ENCODE results near the gene DYNLT4.
A peak's percentile ranks its signal among the peaks of the same experiment; 100 is the strongest.
"Not testable (repeated sequence)": the region's sequence is repeated elsewhere in the genome, so short reads cannot be mapped to it uniquely, and the experiment has no call there.

The DYNLT4 gene

DNA sequence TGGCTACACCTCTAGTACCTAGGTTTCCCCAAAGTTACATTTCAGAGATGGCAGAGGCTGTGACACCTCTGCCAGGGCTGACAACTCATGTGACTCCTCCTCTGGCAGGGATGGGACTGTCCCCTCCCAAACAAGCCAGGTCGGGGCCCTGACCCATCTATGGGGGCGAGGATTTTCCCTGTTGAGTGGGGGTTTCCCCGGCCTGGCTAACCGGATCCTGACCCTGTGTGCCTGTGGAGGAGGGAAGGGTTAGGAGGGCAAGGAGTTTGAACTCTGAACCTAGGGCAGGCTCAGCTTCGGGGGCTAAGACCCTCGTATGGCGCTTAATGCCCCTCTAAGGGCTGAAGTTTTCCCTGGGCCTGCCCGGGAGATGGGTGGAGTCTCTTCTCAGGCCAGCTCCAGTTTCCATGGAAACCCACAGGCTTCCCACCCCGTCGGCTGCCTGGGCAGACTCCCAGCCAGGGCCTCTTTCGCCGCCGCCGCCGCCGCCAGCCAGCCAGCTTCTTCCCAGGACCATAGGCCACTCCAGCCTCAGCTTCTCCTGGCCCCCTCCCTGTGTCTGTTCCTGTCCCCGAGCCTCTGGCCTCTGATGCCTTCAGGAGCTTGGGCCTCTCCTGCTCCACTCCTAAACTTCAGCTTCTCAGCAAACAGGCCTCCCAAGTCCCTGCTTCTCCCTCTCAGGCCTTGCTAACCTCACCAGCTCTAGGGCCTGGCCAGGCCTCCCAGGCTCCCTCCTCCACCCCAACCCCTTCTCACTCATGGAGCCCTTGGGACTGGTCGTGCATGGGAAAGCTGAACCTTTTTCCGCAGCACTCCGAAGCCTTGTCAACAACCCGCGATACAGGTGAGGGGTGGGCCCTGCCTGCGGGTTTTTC is 1.1 kb upstream of the DYNLT4 start, which contains the start of gene BTBD19:
Gene BTBD19, plus strand, starts transcription at position 461 of the 875 bp plus-strand sequence. Its CDS starts 298 bp downstream, at position 759.
- peak; percentile 73 to 87 for DNase-seq

DNA sequence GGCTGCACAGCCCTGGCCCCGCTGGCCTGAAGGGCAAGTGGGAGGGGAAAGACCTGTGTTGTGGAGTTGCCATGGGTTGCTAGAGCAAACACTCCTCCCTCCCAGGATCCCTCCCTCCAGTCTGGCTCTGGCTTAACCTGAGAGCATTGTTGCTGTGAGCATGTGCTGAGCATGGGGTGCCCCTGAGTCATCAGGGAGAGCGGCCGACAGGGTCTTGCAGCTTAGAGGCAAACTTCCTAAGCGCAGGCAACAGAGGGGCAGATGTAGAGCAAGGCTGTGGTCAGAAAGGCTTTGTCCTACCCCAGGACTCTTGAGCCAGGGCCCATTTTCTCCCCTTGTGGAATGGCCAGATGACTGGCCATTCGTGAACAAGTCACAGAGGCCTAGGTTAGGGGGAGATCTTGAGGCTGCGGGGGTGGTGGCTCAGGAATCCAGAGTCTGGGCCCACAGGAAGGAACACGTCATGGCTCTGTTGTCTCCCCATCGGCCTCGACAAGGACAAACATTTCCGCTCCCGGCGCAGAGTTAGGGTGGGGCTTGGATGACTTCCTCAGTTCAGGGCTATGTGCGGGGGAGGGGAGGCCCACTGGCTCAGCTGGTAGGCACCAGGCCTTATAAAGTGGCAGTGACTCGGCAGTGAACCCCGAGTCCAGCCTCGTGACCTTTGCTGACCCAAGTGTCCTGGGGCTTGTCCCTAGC is 362 bp upstream of the DYNLT4 start:
- DNase-seq = peak; percentile 79 to 89

DNA sequence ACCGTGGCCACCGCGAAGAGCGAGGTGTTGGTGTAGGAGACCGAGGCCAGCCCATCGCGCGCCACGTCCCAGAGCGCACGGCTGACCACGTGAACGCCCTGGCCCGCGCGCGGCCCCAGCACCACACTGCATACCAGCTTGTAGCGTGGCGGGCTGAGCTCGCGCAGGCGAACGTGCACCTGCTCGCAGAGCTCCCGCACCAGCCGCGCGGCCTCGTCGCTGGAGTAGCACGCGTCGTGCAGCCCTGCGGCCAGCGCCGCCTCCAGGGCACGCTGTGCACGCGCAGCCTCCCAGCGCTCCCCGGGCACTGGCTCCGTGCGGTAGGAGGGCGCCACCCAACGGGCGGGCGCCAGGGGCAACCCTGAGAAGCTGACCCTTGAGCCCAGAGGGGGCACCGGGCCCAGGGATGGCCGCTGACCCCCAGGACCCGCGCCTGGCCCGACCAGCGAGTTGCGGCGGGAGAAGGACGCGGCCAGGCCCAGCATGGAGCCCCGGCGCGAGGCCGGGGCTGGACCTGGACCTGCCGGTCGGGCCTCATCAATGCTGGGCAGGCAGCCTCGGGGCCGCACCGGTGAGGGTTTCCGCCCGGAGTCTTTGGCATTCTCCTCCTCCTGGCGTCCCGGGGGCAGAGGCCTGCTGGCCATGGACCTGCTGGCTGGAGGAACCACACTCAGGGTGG is 987 bp downstream of the DYNLT4 start:
- DNase-seq = no peak

DNA sequence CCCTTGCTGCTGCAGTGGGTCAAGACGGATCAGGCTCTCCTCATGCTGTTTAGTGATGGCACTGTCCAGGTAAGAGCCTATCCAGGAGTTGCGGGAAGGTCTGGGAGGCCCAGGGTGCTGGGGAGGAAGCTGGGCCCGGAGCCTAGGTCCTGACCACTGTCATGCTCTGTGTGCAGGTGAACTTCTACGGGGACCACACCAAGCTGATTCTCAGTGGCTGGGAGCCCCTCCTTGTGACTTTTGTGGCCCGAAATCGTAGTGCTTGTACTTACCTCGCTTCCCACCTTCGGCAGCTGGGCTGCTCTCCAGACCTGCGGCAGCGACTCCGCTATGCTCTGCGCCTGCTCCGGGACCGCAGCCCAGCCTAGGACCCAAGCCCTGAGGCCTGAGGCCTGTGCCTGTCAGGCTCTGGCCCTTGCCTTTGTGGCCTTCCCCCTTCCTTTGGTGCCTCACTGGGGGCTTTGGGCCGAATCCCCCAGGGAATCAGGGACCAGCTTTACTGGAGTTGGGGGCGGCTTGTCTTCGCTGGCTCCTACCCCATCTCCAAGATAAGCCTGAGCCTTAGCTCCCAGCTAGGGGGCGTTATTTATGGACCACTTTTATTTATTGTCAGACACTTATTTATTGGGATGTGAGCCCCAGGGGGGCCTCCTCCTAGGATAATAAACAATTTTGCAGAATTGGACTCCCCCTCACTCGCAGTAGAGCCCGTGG is 1.7 kb downstream of the DYNLT4 start:
- DNase-seq = no peak

DNA sequence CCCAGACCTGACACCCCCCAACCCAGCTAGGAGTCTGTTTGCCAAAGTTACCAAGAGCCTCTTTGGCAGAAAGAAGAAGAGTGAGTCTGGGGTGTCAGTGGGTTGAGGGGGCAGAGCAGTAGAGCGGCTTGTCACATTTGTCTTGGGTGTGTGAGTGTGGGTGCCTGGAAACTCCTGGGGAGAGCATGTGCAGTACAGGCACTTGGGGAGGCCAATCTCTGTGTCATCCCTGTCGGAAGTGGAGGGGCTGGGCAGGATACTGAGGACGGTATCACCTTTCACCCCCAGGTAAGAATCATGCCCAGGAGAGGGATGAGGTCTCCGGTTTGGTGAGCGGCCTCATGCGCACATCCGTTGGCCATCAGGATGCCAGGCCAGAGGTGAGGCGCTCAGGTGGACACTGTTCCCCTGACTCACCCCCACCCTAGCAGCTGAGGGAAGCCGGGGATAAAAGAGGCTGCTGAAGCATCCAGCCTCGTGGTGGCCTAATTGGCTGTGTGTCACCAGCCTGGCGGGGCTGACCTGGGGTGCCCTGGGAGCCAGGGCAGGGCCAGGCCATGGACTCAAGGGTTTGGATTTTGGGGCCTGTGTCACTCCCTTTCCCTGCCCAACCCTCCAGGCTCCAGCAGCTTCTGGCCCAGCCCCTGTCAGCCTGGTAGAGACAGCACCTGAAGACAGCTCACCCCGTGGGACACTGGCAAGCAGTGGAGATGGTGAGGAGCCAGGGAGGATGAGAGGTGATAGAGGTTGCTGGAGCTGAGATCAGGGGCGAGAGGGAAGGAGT is 3.6 kb downstream of the DYNLT4 start:
- no peak for DNase-seq

DNA sequence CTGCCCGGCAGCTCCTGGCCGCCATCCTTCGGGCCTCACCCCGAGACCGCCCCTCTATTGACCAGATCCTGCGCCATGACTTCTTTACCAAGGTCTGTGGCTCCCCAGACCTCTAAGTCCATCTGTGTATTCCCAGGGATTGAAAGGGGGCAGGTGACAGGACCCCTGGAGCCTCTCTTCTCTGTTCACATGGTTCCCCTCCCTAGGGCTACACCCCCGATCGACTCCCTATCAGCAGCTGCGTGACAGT is 4.2 kb downstream of the DYNLT4 start:
- DNase-seq = no peak

DNA sequence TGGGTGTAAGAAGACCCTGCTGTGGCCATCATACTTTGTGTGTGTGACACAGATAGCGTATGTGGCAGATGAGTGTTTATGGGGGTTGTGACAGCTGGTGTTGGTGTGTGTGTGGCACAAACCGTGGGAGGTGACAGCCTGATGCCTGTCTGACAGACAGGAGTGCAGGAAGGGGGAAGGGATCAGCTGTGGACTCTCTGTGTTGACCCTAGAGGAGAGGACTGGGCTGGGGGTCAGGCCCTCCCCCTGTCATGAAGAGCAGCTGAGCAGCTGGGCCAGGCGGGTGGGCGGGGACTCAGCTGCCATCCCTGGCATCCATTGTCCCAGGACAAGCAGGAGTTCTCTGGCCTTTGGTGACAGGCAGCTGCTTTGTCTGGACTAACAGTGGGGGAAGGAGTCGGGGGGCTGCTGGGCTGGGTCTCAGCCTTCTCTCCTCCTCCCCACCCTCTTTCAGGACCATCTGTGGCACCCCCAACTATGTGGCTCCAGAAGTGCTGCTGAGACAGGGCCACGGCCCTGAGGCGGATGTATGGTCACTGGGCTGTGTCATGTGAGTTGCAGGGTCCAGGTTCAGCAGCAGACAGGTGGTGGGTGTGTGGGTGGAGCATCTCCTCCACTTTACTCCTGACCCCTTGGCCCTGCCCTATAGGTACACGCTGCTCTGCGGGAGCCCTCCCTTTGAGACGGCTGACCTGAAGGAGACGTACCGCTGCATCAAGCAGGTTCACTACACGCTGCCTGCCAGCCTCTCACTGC is 4.7 kb downstream of the DYNLT4 start:
- no peak for DNase-seq

DNA sequence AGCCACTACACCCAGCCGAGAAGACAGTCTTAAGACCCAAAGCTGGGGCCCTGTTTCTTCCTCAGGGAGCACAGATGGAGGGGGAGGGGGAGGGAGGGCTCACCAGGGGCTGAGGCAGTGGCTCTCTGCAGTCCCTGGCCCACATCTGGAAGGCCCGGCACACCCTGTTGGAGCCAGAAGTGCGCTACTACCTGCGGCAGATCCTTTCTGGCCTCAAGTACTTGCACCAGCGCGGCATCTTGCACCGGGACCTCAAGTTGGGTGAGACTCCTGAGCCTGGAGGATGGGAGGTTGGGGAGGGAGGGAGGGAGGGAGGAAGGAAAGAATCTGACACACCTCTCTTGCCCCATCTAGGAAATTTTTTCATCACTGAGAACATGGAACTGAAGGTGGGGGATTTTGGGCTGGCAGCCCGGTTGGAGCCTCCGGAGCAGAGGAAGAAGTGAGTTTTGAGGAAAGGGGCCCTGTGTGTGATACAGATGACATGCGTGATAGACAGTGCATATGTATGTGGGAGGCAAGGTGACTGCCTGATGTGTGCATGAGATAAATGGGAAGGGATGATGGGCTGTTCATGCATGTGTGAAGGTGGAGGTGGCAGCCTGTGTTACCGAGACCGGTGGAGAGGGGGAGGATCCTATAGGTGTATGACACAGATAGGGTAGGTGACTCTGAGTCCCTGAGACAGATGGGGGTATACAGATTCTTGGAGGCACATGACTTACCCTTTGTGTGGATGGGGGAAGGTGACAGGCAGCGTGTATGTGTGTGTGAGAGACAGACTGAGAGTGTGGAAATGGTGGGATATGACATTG is 5.5 kb downstream of the DYNLT4 start:
- peak in 1 of 2 experiments; percentile 73 for DNase-seq

DNA sequence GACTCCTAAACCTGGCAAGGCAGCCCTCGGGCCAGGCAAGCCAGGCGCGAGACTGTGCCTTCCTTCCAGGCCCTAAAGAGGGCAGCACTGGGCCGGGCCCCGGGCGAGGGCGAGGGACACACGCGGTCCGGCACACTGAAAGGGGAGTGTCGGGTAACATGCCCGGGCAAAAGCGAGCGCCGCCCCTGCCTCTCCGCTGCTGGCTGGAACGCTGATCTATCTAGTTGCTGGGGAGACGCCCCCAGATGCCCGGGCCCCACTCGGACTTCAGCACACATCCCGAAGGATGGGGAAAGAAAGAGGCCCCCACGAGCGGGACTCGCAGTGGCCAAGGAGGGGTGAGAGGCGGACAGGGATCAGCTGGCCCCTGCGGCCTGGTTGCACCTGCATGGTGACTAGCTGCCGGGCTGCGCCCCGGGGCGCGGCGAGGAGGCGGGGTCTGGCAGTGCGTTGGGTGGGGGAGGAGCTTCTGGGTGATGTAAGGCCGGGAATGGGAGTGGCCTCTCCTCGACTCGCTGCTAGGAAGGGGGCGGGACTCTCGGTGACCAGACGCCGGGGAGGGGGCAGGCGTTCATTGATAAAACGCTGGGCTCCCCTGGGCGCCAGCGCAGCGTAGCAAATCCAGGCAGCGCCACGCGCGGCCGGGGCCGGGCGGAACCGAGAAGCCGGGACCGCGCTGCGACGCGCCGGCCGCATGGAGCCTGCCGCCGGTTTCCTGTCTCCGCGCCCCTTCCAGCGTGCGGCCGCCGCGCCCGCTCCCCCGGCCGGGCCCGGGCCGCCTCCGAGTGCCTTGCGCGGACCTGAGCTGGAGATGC is 7.2 kb downstream of the DYNLT4 start, which contains the start of gene PLK3:
Gene PLK3, plus strand, starts transcription at position 608 of the 815 bp plus-strand sequence. Its CDS starts 87 bp downstream, at position 695.
- DNase-seq = peak; percentile 95 to 98

DNA sequence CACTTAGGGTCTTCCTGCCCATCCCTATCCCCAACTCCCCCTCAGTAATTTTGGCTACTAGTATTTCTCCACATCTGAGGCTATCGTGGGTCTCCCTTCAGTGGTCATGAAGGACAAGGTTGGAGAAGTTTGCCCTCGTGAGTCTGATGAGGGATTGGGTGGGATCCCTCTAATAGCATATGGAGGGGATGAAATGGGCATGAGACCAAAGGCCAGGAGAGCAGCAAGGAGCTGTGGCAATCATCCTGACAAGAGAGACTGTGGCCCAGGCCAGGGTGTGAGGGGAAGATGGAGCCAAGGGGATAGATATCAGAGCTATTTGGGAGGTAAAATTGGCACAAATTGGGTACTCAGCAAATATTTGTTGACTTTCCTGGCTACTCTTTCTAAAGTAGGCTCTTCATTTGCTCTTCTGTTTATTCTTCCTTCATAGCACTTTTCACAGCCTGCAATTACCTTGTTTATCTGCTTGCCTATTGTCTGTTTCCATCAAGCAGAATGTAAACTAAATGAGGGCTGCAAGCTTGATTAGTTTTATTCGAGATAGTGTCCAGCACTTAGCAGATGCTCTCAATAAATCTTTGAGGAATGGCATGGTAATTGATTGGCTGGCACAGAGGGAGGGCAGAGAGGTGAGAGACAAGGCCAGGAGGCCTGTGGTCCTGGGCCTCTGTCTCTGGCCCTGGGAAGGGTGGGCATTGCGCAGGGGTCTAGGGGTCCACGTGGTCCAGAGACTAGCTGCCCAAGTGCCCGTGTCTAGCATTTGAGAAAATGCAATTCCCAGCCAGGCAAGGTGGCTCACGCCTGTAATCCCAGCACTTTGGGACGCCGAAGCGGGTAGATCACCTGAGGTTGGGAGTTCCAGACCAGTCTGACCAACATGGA is 8.4 kb downstream of the DYNLT4 start:
- DNase-seq = no peak

DNA sequence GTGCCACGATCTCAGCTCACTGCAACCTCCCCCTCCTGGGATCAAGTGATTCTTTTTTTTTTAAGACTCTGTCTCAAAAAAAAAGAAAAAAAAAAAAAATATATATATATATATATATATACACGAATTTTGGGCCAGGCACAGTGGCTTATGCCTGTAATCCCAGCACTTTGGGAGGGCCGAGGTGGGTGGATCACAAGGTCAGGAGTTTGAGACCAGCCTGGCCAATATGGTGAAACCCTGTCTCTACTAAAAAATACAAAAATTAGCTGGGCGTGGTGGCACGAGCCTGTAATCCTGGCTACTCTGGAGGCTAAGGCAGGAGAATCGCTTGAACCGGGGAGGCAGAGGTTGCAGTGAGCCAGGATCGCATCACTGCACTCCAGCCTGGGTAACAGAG is 9.3 kb downstream of the DYNLT4 start:
- DNase-seq = not testable (repeated sequence)

DNA sequence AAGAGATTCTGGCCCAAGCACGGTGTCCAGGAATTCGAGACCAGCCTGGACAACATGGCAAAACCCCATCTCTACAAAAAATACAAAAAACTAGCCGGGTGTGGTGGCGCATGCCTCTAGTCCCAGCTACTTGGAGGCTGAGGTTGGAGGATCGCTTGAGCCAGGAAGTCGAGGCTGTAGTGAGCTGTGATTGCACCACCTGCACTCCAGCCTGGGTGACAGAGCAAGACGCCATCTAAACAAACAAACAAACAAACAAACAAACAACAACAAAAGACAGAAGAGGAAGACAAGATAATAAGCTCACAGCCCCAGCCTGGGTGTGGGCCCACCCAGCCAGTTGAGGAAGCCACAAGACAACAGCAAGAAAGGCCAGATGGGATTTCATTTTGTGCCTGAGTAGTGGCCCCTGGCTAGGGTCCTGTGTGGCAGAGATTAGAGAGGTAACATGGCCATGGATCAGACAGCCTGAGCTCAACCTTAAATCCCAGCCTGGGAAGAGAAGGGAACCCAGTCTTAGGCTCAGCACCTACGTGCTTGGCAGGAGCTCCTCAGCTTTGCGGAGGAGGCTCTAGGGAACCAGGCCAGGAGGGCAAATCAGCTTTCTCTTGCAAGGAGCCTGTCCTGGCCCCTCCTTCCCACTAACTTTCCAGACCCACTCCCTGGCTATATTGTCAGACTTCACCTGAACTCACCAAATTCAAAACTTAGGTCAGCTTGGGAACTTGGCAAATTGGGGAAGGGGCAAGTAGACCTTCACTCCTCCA is 14.2 kb downstream of the DYNLT4 start:
- no peak for DNase-seq

DNA sequence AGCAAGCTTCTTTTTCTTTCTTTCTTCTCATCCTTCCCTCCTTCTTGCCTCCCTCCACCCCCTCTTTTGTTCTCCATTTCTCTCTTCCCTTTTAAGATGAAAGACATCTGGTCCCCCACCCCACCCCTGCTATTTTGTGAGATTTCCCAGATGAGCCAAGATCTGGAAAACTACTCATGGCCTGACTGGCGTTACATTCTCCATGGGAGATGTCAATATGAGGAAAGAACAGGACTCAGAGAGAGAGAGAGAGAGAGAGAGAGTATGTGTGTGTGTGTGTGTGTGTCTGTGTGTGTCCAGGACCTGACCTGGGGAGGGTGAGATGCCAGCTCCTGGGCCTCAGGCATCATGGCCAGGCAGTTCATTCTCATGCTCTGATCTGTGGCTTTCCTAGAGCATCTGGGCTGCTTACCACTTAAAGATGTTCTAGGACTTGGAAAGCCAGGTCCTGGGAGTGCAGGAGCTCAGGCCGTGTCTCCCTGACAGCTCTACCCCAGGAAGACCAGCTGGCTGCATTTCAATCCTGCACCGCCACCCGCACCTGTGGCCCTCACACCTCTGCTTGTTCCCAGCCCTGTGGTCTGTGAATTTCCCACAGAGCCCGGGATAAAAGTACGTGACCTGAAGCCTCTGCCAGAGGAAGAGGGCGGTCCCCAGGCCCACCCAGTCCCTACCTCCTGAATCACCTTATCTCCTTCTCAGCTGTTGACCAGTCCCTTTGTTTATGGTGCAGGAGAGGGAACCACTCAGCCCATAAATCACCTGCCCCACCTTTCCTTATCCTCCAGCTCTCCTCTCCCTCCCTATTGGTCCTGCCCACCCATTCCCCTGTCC is 16.0 kb downstream of the DYNLT4 start:
- no peak for DNase-seq

DNA sequence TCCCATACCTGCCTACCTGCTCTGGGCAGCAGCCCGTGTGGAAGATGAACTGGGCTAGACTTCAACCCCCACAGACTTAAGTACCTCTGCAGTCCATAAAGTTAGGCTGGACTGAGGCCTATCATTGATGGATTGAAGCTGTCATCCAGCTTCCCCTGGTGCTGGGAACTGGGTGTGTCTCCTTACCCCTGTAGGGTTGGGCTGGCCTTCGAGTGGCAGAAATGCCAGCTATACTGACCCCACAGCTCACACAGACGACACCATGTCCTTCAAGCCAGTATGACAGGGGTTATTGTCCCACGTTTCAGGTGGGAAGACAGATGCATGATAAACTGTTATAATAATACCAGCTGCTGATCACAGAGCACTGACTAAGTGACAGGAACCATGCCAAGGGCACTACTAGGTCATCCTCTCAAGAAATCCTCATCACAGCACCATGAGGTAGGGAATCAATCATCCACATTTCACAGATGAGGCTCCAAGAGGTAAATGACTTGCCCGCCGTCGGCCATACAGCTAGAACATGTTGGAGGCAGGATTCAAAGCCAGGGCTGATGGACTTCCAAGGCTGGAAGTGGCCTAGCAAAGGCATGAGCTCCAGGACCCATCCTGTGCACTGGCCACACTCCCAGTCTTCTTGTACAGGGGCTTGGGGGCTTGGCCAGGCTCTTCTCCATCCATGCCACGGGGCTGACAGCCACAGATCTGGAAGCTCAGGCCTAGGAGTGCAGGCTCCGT is 18.9 kb downstream of the DYNLT4 start, which contains the start of gene BEST4:
Gene BEST4, minus strand, starts transcription at position 51 of the 741 bp plus-strand sequence. CDS start 465 bp downstream, outside the sequence.
- no peak for DNase-seq

DNA sequence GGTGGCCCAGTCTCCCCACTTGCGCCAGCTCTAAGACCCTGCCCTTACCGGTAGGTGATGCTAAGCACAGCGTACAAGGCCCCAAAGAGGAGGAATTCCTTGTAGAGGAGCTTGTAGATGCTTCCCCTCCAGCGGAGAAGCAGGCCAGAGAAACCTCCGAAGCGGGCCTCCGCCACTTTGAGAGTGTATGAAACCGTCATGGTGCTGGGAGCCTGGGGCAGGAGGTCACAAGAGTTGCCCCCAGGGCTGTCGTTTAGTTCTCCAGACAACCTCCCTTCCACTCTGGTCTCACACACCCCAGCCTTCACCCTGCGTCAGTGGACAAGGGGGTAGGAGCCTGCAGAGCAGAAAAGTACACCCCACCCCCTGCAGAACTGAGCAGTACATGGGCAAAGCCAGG is 19.6 kb downstream of the DYNLT4 start:
- no peak for DNase-seq
